Left lung (tissue), 10 donors: ENCODE results near the gene GRM5. TPM values are rescaled to one million over a fixed set of nuclear protein-coding genes. Genes with fewer than 3 reads are reported as not detected.

Source experiments
- ATAC-seq: fragments of 200-7000 bp; cut with Tn5 transposase; one replicate; pipeline ENCODE4 v1.9.1; 2020; ENCODE audit warnings: moderate library complexity
- DNase-seq, 4 donors: peaks; one replicate each; pipeline ENCODE4 v3.0.0-alpha.2; 2013 to 2020
- H3K27ac ChIP-seq, 2 donors: fragments of 200-600 bp; sonication (generic) in 1 of 2; one replicate each; pipeline versions ENCODE4 v1.5.0 to v1.8.0; 2020 to 2021
- H3K27me3 ChIP-seq, 2 donors: fragments of 200-600 bp; sonication (generic) in 1 of 2; one replicate each; pipeline versions ENCODE4 v1.5.0 to v1.8.0; 2020 to 2021
- H3K36me3 ChIP-seq, 2 donors: fragments of 200-600 bp; sonication (generic) in 1 of 2; one replicate each; pipeline versions ENCODE4 v1.5.0 to v1.8.0; 2020 to 2021
- H3K4me1 ChIP-seq, 2 donors: fragments of 200-600 bp; one replicate each; pipeline ENCODE4 v1.8.0; 2021
- H3K4me3 ChIP-seq, 2 donors: fragments of 200-600 bp; sonication (generic) in 1 of 2; one replicate each; pipeline versions ENCODE4 v1.5.0 to v1.8.0; 2020 to 2021; ENCODE audit warnings: mild to moderate bottlenecking in 1 of 2
- H3K9me3 ChIP-seq, 2 donors: fragments of 200-600 bp; sonication (generic) in 1 of 2; one replicate each; pipeline versions ENCODE4 v1.5.0 to v1.8.0; 2020 to 2021
- intact Hi-C, 2 donors: fragments of 100-400 bp; cut with DNase I; formaldehyde crosslinking; loops; one replicate each; pipeline versions ENCODE4 v1.11.2 to v1.14.2; 2022
- polyA plus RNA-seq, 6 donors: library from polyadenylated mRNA; unstranded; fragments of 120-200 nt; gene quantifications; one replicate each; pipeline ENCODE4 v1.2.1, GENCODE V29; 2013; ENCODE audit not compliant: insufficient read length in 6 of 6
- total RNA-seq, 2 donors: library from RNA; stranded (reverse); fragmentation: NEBNext Ultra II Directional; extraction: Animal tissue kit (Norgen Biotek cat#: 25700); gene quantifications; one replicate each; pipeline ENCODE4 v1.2.1, GENCODE V29; 2021
- TF ChIP-seq, protein P1 (sequence below), 2 donors: fragments of 200-600 bp; sonication (generic) in 1 of 2; IDR thresholded peaks; one replicate each; pipeline versions ENCODE4 v1.5.0 to v1.8.0; 2021; ENCODE audit warnings: antibody characterized with exemption in 2 of 2
- donor health status: DM: no; HTN: yes; CAD: no.
- donor health status: DM: no; HTN: no; CAD: no.

GRM5 gene
- total and polyA plus RNA-seq, 8 donors: 0.03 to 0.08 (median 0.04) TPM; not detected in 4

DNA sequence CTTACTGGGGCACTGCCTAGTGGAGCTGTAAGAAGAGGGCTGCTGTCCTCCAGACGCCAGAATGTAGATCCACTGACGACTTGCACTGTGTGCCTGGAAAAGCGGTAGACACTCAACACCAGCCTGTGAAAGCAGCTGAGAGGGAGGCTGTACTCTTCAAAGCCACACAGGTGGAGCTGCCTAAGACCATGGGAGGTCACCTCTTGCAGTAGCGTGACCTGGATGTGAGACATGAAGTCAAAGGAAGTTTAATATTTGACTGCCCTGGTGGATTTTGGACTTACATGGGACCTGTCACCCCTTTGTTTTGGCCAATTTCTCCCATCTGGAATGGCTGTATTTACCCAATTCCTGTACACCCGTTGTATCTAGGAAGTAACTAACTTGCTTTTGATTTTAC is 531.6 kb downstream of the GRM5 start:
- no peaks in the 10 kb centered on the region for H3K4me1 ChIP-seq
- H3K9me3 ChIP-seq: no peaks in the 10 kb centered on the region
- ATAC-seq (no peak), DNase-seq (no peak)
- intact Hi-C loops: no loop called here
- H3K27me3 ChIP-seq: no peaks in the 10 kb centered on the region
- no peaks in the 10 kb centered on the region for H3K36me3 ChIP-seq
- no peak overlapping the region for H3K4me3 ChIP-seq
- no peak overlapping the region for H3K27ac ChIP-seq
- TF ChIP-seq, protein P1, sequence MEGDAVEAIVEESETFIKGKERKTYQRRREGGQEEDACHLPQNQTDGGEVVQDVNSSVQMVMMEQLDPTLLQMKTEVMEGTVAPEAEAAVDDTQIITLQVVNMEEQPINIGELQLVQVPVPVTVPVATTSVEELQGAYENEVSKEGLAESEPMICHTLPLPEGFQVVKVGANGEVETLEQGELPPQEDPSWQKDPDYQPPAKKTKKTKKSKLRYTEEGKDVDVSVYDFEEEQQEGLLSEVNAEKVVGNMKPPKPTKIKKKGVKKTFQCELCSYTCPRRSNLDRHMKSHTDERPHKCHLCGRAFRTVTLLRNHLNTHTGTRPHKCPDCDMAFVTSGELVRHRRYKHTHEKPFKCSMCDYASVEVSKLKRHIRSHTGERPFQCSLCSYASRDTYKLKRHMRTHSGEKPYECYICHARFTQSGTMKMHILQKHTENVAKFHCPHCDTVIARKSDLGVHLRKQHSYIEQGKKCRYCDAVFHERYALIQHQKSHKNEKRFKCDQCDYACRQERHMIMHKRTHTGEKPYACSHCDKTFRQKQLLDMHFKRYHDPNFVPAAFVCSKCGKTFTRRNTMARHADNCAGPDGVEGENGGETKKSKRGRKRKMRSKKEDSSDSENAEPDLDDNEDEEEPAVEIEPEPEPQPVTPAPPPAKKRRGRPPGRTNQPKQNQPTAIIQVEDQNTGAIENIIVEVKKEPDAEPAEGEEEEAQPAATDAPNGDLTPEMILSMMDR (IDR thresholded peaks at IDR 0.05): no peak

DNA sequence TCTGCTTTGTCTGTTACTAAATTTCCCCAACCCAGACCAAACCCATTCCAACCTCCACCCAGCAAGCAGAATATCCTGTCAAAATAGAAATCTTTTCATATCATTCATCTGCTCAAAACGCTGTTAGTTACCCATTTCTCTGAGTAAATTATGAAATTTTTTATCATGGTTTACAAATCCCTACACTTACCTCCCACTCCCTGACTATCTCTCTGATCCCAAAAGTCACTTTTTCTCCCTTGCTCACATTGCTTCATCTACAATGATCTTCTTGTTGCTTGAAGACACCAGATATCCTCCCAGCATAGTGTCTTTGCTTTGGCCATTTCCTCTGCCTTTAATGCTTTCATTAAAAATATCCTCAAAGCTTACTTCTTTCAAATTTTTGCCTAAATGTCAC is 532.8 kb downstream of the GRM5 start:
- DNase-seq (no peak), ATAC-seq (no peak)
- H3K36me3 ChIP-seq: no peaks in the 10 kb centered on the region
- H3K4me3 ChIP-seq: no peak overlapping the region
- intact Hi-C loops: no loop called here
- H3K4me1 ChIP-seq: no peaks in the 10 kb centered on the region
- H3K27ac ChIP-seq: no peak overlapping the region
- TF ChIP-seq, protein P1 (IDR thresholded peaks at IDR 0.05): no peak
- no peaks in the 10 kb centered on the region for H3K9me3 ChIP-seq
- H3K27me3 ChIP-seq: no peaks in the 10 kb centered on the region

DNA sequence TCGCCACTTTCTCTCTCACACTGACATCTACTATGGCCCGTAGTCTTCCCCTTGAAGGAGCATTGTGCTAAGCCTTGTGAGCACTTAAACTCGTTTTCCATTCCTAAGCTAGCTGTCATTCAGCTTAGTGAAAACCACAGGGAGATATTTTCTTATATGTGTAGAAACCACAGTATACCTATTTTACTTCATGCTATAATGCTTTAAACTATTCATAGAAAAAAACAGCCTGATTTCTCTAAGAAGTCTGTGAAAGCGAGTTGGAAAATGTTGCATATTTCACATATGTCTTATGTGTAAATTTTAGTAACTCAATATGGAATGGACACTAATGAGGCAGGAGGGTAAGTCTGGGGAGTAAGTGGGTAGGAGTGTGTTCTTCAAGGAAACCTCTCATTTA is 534.0 kb downstream of the GRM5 start:
- TF ChIP-seq, protein P1 (IDR thresholded peaks at IDR 0.05): no peak
- ATAC-seq (no peak), DNase-seq (no peak)
- no peaks in the 10 kb centered on the region for H3K9me3 ChIP-seq
- intact Hi-C loops: no loop called here
- no peak overlapping the region for H3K27ac ChIP-seq
- no peaks in the 10 kb centered on the region for H3K27me3 ChIP-seq
- no peaks in the 10 kb centered on the region for H3K36me3 ChIP-seq
- no peaks in the 10 kb centered on the region for H3K4me1 ChIP-seq
- no peak overlapping the region for H3K4me3 ChIP-seq

DNA sequence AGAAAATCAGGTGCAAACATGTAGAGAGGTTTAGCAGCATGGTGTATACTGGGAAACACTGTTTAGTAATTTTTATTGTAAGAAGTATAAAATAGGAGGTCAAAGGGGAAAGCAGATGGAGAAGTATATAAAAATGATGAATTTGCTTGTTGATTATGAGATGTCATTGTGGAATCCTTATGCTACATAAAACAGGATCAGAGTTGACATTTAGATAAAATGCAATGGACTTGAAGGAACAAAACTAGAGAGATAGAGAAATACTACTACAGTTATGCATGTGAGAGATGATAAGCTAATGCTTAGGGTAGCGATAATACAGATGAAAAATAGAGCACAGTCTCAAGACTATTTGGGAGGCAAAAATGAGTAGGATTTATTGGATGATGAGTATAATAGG is 536.4 kb downstream of the GRM5 start:
- no peak overlapping the region for H3K4me3 ChIP-seq
- no peaks in the 10 kb centered on the region for H3K27me3 ChIP-seq
- DNase-seq: no peak
- H3K36me3 ChIP-seq: no peaks in the 10 kb centered on the region
- TF ChIP-seq, protein P1 (IDR thresholded peaks at IDR 0.05): no peak
- no peaks in the 10 kb centered on the region for H3K4me1 ChIP-seq
- H3K9me3 ChIP-seq: no peaks in the 10 kb centered on the region
- no peak overlapping the region for H3K27ac ChIP-seq
- intact Hi-C loops: no loop called here
- no peak for ATAC-seq

DNA sequence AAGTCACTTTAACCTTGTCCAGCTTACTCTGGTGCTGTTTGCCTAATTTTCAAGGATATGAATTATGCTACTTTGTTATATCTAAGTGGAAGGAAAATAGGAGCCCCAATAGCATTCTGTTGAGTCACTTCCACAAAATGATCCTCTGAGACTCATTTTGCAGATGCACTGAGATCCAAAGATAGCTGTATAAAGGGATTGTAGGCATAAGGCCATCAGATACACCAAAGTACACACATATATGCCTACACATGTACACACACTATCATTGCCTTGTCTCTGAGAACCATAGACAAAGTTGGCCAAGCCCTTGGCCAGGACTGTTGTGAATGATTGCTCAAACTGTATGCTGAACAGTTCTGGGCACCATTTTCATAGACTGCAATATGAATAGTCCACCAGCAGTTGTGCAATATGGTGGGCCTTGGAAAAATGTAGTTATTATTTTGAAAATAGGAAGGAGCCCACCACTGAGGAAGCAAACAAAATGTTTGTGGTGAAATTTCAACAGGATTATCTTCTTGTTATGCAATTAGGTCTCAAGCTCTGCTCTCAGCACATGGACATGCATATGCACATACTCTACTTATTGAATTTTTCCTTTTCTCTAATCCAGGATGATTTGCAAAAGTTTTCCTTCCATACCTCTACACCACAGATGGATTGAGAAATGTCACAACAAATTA is 542.3 kb downstream of the GRM5 start:
- TF ChIP-seq, protein P1 (IDR thresholded peaks at IDR 0.05): no peak
- no peak for ATAC-seq
- DNase-seq: no peak
- H3K4me1 ChIP-seq: no peaks in the 10 kb centered on the region
- no peak overlapping the region for H3K27ac ChIP-seq
- H3K9me3 ChIP-seq: no peaks in the 10 kb centered on the region
- intact Hi-C loops: no loop called here
- H3K27me3 ChIP-seq: no peaks in the 10 kb centered on the region
- no peak overlapping the region for H3K4me3 ChIP-seq
- H3K36me3 ChIP-seq: no peaks in the 10 kb centered on the region
